ENCODE results near the gene ORC3.
"Not testable (repeated sequence)": the region's sequence is repeated elsewhere in the genome, so short reads cannot be mapped to it uniquely, and the experiment has no call there.

DNA sequence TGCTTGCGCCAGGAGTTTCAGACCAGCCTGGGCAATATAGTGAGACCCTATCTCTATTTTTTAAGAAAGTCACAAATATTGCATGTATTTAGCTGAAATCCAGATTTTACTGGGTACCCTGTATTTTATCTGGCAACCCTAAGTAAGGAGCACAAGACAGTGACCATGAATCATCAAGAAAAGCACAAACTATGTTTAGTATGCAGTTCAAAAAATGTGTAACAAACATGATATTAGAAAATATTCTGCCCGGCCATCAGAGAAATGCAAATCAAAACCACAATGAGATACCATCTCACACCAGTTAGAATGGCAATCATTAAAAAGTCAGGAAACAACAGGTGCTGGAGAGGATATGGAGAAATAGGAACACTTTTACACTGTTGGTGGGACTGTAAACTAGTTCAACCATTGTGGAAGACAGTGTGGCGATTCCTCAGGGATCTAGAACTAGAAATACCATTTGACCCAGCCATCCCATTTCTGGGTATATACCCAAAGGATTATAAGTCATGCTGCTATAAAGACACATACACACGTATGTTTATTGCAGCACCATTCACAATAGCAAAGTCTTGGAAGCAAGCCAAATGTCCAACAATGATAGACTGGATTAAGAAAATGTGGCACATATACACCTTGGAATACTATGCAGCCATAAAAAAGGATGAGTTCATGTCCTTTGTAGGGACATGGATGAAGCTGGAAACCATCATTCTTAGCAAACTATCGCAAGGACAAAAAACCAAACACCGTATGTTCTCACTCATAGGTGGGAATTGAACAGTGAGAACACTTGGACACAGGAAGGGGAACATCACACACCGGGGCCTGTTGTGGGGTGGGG is 118.9 kb downstream of the ORC3 start:
- TF ChIP-seq, protein P1, sequence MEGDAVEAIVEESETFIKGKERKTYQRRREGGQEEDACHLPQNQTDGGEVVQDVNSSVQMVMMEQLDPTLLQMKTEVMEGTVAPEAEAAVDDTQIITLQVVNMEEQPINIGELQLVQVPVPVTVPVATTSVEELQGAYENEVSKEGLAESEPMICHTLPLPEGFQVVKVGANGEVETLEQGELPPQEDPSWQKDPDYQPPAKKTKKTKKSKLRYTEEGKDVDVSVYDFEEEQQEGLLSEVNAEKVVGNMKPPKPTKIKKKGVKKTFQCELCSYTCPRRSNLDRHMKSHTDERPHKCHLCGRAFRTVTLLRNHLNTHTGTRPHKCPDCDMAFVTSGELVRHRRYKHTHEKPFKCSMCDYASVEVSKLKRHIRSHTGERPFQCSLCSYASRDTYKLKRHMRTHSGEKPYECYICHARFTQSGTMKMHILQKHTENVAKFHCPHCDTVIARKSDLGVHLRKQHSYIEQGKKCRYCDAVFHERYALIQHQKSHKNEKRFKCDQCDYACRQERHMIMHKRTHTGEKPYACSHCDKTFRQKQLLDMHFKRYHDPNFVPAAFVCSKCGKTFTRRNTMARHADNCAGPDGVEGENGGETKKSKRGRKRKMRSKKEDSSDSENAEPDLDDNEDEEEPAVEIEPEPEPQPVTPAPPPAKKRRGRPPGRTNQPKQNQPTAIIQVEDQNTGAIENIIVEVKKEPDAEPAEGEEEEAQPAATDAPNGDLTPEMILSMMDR (IDR thresholded peaks at IDR 0.05): not testable (repeated sequence)
- TF ChIP-seq POLR2A (IDR thresholded peaks at IDR 0.05): not testable (repeated sequence)

Measured in right lobe of liver (tissue), 4 donors.